GM18502 (cell line): Measurements from ENCODE around the gene PPP2R5C.
"Not testable (repeated sequence)": the region's sequence is repeated elsewhere in the genome, so short reads cannot be mapped to it uniquely, and the experiment has no call there.

Source experiments
- ATAC-seq: cut with Tn5 transposase; IDR thresholded peaks from one replicate; pipeline ENCODE4 v1.9.1; 2021; ENCODE audit warnings: mild to moderate bottlenecking; ENCODE audit not compliant: unreplicated experiment, poor library complexity

The PPP2R5C gene

DNA sequence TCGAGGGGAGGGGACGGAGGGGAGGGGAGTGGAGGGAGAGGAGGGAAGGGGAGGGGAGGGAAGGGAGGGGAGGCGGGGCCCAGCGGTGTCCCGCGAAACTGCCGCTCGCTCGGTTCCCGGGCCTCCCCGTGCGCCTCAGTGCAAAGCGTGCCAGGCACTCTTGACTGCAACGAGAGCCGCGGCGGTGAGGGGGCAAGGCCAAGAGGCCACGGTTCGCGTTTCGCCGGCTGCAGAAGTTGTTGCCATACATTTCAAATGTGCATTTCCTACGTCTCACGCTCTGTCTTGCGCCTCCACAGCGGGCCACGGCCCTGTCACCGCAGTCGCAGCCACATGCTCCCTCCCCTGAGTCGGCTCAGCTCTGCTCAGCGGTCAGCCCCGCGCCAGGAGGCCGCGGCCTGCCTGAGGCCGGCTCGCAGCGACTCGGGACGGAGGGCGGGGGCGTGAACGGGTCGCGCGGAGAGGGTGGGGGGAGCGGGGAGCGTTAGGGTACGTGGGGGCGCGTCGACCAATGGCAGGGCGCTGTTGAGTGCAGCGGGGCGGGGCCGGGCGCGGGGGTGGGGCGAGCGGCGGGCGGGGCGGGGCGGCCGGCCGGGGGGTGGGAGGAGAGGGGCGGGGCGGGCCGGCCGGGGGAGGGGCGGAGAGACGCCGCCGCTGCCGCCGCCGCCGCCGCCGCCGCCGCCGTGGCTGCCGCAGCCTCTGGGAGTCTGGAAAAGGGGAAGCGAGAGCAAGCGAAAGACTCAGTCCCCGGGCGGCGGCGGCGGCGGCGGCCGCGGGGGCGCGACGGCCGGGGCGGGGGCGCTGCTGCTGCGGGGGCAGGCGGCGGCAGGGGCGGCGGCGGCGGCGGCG, at the start of gene PPP2R5C:
TSS of gene PPP2R5C (plus strand) at position 678 of the 849 bp plus-strand sequence. CDS start 185 bp downstream, outside the sequence.
- ATAC-seq = peak; percentile 65

DNA sequence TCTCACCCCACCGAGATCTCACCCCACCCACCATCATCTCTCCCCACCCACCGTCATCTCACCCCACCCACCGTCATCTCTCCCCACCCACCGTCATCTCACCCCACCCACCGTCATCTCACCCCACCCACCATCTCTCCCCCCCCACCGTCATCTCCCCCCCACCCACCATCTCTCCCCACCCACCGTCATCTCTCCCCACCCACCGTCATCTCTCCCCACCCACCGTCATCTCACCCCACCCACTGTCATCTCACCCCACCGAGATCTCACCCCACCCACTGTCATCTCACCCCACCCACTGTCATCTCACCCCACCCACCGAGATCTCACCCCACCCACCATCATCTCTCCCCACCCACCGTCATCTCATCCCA, 49.7 kb upstream of the PPP2R5C start:
- not testable (repeated sequence) for ATAC-seq

DNA sequence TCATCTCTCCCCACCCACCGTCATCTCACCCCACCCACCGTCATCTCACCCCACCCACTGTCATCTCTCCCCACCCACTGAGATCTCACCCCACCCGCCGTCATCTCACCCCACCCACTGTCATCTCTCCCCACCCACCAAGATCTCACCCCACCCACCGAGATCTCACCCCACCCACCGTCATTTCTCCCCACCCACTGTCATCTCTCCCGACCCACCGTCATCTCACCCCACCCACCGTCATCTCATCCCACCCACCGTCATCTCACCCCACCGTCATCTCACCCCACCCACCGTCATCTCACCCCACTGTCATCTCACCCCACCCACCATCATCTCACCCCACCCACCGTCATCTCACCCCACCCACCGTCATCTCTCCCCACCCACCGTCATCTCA, 49.2 kb upstream of the PPP2R5C start:
- not testable (repeated sequence) for ATAC-seq

DNA sequence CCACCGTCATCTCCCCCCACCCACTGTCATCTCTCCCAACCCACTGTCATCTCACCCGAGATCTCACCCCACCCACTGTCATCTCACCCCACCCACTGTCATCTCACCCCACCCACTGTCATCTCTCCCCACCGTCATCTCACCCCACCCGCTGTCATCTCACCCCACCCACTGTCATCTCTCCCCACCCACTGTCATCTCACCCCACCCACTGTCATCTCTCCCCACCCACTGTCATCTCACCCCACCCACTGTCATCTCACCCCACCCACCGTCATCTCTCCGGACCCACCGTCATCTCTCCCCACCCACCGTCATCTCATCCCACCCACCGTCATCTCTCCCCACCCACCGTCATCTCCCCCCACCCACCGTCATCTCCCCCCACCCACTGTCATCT, 48.4 kb upstream of the PPP2R5C start:
- ATAC-seq = not testable (repeated sequence)

DNA sequence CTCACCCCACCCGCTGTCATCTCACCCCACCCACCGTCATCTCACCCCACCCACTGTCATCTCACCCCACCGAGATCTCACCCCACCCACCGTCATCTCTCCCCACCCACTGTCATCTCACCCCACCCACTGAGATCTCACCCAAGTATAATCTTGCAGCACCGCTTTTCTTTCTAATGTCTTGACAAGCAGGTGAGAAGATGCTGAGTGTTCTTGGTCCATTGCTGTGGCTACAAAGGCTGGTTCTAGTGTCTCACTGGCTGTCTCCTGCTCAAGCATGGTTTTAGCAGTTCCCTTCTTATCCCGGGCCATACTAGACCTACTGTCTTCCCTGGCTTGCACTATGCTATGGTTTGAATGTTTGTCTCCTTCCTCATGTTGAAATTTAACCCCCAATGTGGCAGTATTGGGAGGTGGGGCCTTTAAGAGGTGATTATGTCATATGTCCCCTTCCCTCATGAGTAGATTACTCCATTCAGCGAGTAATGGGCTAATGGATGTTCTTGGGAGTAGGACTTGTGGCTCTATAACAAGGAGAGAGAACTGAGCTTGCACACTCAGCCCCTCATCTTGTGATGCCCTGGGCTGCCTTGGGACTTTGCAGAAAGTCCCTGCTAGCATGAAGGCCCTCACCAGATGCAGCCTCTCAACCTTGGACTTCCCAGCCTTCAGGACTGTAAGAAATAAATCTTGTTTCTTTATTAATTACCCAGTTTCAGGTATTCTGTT, 47.7 kb upstream of the PPP2R5C start:
- no peak for ATAC-seq

DNA sequence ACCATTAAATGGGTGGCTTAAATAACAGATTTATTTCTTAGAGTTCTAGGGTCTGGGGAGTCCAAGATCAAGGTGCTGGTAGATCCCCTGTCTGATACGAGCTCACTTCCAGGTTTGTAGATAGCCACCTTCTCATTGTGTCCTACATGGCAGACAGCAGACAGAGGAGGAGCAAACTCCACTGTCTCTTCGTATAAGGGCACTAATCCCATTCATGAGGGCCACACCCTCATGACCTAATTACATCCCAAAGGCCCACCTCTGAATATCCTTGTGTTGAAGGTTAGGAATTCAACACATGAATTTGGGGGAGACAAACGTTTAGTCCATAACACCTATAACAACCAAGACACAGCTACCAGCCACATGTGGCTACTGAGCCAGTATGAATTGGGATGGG, 47.1 kb upstream of the PPP2R5C start:
- ATAC-seq = no peak

DNA sequence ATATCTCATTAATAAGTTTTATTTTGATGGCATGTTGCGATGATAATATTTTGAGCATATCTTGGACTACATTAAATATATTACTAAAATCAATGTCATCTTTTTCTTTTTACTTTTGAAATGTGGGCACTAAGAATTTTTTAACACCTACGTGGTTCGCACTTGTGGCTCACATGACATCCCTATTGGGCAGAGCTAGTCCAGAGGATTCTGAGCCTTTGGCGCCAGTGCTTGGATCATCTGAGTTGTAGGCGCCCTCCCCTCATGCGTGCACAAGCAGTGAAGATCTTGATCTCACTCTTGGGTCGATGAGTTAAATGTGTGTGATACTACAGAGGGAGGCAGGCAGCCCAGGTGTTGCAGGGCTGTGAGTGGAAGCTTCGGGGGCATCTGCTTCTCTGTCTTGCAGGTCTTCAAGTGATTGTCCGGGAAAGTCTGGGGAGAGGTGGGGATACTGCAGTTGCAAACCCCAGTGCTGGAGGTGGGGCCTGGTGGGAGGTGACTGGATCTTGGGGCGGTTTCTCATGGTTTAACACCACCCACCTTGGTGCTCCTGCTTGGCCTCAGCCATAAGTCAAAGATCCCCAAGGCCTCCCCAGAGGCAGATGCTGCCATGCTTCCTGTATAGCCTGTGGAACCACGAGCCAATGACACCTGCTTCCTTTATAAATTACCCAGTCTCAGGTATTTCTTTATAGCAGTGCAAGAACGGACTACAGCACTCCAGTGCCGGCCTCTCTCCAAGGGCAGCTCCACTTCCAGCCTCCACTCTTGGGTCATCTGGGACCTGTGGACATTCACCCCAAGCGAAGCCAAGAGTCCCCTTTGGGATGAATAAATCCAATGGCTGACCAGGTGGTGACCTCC, 46.1 kb upstream of the PPP2R5C start:
- no peak for ATAC-seq

DNA sequence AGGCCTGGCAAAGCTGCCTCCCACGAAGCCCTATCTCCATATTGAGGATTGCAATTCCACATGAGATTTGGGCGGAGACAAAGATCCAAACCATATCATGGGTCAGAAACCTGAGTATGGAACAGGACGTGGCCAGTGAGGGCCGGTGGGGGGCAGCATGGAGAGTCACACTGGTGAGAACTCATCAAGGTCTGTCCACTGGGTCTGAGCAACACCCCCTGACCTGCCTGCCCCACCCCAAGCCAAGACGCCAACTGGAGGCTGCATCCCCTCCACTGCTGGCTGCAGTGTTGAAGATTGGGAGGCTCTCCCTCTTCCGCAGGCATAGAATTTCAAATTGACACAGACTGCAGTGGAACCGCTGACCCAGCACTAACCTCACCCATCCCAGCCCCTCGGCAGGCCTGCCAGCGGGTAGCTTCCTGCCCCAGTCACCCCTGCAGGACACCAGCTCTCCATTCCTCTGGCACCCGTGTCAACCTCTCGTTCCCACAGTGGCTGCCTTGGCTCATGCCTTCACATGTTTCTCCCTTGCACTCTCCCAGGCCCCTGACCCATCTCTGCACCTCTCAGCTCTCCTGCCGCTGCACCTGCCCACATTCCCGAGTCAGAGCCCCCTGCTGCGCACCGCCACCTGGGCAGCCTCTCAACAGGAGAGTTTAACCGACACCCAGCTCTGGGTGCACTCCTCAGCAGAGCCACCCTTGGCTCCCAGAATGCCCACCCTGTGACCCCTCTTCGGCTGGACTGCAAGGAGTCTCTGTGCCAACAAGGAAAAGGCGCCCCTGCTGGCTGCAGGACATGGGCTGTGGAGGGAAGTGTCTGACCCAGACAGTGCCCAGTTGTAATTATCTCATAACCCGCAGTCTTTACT, 45.2 kb upstream of the PPP2R5C start:
- ATAC-seq = no peak

DNA sequence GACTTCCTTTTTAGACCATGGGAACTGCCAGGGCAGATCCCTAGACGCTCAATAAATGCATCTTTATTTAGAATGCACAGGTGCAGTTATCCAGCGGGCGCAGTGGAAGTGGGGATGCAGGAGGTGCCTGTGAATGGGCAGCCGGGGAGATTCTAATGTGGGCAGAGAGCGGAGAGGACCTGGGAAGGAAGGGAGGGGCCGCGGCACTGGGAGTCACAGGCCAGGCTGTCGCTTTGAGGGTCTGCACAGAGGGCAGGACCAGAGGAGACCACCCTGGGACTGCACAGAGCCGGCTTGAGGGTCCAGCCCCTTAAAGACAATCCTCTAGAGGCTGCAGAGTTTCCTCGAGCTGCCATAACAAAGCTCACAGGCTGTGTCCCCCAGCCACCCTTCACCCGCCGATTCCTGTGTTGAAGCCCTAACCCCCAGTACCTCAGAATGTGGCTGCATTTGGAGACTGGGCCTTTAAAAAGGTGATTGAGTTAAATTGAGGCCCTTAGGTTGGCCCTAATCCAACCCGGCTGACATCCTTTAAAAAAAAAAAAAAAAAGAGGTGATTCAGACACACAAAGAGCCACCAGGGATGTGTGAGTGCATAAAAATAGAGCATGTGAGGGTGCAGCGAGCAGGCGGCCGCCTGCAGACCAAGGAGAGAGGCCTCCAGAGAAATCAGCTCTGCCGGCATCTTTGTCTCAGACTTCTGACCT, 44.4 kb upstream of the PPP2R5C start:
- no peak for ATAC-seq

DNA sequence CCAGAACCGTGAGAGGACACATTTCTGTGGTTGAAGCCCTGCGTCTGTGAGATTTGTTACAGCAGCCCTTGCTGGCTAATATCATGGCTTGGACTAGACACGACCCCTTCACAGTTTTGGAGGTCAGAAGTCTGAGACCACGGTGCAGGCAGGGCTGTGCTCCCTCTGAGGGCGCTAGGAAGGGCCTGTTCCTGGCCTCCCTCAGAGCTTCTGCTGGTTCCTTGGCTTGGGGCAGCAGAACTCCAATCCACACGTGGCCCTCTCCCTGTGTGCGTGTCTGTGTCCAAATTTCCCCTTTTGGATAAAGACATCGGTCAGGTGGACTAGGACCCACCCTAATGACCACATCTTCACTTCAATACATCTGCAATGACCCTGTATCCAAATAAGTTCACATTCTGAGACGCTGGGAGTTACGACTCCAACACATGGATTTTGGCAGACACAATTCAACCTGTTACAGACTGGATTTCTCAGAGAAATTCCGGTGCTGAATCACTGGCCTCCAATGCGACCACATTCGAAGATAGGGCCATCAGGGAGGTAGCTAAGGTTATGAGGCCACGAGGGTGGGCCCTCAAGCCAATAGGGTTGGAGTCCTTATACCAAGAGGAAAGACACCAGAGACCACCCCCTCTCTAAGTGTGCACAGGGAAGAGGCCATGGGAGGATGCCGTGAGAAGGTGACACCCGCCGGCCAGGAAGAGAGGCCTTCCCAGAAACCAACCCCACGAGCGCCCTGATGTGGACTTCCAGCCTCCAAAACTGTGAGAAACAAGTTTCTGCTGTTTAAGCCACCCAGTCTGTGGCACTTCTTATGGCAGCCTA, 43.6 kb upstream of the PPP2R5C start:
- ATAC-seq = no peak

DNA sequence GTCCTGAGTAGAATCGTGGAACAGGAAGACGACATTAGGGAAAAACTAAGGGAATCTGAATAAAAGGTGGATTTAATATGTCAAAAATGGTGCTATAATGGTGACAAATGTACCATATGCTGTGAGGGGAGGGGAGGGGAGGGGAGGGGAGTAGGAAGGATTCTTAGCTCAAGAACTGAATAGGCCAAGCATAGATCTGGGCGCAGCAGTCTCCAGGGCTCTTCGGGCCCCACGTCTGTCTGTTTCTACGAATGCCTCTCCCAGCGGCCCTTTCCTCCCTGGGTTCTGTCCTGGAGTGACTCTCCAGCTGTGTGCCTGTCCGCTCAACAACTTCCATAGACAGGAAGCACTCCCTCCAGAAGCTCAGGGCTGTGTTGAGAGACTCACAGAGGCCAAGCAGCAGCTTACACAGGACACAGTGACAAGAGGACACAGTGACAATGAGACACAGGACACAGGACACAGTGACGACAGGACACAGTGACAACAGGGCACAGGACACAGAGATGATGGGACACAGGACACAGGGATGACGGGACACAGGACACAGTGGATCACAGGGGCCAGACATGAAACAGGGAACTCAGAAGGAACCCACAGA, 42.4 kb upstream of the PPP2R5C start:
- no peak for ATAC-seq

DNA sequence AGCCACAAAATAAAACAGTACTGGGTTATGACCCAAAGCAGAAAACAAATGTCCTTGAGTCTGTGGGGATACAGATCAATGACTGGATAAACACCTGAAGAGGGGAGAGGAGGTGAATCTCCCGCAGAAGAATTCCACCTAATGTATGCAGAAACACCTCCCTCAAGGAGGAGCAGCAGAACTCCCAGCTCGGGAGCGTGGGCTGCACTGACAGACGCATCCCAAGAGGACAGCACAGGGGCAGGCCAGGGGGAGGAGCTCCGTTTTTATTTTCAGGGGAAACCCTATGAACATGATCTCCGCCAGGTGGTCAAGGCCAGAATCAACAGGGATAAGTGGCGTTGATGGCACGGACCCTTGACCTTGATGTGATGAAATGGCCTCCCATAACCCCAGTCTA, 41.8 kb upstream of the PPP2R5C start:
- no peak for ATAC-seq

DNA sequence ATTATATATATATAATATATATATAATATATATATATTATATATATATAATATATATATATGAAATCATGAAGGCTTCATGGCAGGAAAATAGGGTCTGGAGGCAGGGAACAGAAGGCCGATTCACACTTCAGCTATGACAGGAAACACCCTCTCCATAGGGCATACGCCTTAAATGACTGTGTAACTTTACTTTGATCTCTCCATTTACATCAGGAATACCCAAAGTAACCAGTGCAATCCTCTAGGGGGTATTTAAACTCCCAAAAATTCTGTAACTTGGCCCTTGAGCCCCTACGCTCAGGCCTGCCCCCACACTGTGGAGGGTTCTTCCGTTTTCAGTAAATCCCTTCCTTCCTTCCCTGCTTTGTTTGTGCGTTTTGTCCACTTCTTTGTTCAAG, 40.4 kb upstream of the PPP2R5C start:
- ATAC-seq = no peak

DNA sequence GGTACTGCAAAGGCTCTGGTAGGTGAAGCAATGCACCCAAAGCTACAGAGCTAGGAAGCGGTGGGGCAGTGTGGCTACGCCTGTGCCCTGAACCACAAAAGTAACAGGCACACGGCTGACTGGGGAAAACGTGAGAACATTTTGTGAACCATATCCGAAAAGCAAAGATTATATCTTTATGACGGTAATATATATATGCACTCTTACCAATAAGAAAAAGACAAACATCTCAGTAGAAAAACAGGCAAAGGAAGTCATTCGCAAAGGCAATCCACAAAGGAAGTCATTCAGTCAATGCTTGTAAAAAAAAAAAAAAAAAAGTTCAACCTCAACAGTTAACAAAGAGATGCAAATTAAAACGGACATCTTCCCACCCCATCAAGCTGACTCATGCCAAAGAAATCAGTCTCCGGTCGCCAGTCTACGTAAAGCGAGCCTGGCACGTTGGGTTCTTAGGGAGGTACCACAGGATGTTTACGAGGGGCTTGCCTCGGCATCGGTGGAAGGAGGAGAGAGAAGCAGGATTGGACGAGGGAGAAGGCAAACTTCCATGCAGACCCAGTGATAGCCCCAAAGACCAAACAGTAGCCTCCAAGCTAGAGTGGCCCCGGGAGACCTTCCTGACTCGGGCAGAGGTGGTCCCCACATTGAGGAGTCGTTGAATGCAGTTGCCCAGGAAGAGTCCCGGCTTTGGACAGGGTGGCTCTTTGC, 39.4 kb upstream of the PPP2R5C start:
- ATAC-seq = peak; percentile 62

DNA sequence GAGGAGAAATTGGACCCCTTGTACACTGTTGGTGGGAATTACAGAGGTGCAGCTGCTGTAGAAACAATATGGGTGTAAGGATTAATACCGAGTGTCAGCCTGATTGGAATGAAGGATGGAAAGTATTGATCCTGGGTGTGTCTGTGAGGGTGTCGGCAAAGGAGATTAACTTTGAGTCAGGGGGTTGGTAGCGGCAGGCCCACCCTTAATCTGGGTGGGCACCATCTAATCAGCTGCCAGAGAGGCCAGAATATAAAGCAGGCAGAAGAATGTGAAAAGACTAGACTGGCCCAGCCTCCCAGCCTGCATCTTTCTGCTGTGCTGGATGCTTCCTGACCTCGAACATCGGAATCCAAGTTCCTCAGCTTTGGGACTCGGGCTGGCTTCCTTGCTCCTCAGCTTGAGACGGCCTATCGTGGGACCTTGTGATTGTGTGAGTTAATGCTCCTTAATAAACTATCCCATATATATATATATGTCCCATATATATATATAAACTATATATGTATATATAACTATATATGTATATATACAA, 38.4 kb upstream of the PPP2R5C start:
- ATAC-seq = no peak

DNA sequence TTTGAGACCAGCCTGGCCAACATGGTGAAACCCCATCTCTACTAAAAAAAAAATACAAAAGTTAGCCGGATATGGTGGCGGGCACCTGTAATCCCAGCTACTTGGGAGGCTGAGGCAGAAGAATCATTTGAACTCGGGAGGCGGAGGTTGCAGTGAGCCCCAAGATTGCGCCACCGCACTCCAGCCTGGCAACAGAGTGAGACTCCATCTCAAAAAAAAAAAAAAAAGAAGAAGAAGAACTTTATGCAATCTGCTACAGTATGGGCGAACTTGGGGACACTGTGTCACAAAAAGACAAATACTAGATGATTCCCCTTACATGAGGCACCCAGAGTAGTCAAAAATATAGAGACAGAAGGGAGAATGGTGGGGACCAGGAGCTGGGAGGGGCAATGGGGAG, 35.9 kb upstream of the PPP2R5C start:
- not testable (repeated sequence) for ATAC-seq

DNA sequence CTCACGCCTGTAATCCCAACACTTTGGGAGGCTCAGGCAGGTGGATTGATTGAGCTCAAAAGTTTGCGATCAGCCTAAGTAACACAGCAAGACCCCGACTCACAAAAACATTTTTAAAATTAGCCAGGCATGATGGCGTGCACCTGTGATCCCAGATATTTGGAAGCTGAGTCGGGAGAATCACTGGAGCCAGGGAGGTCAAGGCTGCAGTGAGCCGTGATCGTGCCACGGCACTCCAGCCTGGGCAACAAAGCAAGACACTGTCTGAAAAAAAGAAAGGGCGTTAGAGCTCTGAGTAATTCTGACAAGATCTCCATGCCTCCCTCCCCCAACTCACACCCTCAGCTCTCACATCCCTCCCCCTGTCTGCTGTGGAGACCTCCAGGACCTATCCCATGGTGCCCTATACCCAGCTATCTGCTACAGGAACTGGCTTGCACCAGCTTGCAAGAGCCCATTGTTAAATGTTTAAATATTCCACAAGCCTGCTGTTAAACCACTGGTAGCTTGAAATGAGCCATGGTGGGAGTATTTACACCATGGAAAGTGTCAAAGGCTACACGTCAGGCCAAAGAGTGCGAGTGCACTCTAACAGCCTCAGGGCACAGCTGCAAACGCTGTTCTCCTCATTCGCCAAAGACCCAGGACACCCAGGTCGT, 35.1 kb upstream of the PPP2R5C start:
- ATAC-seq = no peak
